ENCODE results near the gene CIITA. TPM values are rescaled to one million over a fixed set of nuclear protein-coding genes. Genes with fewer than 3 reads are reported as not detected.

Gene CIITA
- polyA plus RNA-seq, 1 donor (not counting 4 experiments of a cell fraction or from before 2014, with no cell fraction given) = 0.05 TPM

DNA sequence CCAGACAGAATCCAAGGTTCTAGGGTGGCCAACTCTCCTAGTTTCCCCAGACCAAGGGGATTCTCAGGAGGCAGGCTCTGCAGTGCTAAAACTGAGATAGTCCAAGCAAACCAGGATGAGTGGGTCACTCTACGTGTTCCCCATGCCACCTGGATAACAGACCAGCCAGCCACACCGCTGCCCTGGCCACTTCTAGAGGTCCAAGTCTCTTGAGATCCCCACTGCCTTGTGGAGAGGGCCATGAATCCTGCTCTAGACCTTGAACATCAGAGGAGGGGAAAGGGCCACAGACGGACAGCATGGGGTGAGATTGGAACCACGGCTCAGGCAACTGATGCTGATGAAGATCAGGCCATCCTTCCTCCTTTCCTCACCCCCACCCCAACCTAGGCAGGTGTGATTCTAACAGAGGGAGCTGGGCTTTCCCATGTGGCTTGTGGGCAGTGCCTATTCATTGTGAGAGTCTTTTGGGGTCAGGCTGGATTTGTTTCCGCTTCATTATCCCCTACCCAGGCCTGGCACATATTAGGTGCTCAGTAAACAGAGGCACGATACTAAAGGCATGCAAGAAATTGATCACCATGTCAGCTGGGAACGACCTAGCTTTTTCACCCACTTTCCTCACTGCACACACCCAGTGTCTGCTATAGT, 41.6 kb upstream of the CIITA start:
- no peaks in the 10 kb centered on the region for H3K36me3 ChIP-seq (ENCODE audit: control insufficient read depth in 2 of 2, extremely low read depth in 1 of 2, insufficient read depth in 2 of 2, low read length in 2 of 2)
- H3K79me2 ChIP-seq (ENCODE audit: control insufficient read depth, insufficient read depth, low read length) = no peaks in the 10 kb centered on the region
- dilution Hi-C loops (cut with MboI; ENCODE audit: extremely low pct_ligation_motif_present, low sequenced_read_pairs) = no loop called here

DNA sequence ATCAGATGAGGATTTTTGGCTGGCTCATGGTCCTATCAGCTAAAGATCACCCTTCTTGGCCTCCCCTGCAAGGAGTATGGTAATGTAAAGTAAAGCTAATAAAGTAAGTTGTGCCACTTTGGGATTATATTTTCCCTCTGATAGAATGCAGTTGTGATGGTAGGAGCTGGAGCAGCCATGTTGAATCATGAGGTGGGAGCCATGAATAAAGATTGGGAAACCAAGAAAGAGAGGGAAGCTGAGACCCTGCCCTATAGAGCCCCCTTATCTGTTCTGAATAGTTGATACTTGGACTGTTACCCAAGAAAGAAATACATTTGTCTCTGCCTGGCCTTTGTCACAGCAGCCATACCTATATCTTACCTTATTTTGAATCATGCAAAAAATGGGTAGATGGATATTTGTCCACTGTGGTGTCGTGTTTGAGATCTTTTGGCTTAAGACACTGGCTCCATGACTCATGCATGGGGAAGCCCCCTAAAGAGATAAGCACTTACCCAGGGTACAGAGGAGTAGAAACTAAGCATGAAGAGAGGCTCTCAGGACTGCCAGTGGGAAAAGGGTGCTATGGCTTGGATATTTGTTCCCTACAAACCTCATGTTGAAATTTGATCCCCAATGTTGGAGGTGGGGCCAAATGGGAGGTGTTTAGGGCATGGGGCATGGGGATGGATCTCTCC, 40.7 kb upstream of the CIITA start:
- peaks cover 15% of the 10 kb centered on the region for H3K27me3 ChIP-seq (ENCODE audit: control insufficient read depth, extremely low read depth, insufficient read depth, low read length)
- H3K4me2 ChIP-seq (ENCODE audit: control insufficient read depth, extremely low read depth, insufficient read depth, low read depth, low read length) = no peak overlapping the region
- no peaks in the 10 kb centered on the region for H3K4me1 ChIP-seq (ENCODE audit: control insufficient read depth, extremely low read depth, insufficient read depth, low read length)
- DNase-seq (ENCODE audit: low read depth, low spot score) (no peak), FAIRE-seq (no peak)
- no peak overlapping the region for H3K27ac ChIP-seq (ENCODE audit: control insufficient read depth, insufficient read depth, low read length)
- no peak for TF ChIP-seq EZH2 (IDR thresholded peaks at IDR 0.05; ENCODE audit: low read length)
- TF ChIP-seq, protein P1, sequence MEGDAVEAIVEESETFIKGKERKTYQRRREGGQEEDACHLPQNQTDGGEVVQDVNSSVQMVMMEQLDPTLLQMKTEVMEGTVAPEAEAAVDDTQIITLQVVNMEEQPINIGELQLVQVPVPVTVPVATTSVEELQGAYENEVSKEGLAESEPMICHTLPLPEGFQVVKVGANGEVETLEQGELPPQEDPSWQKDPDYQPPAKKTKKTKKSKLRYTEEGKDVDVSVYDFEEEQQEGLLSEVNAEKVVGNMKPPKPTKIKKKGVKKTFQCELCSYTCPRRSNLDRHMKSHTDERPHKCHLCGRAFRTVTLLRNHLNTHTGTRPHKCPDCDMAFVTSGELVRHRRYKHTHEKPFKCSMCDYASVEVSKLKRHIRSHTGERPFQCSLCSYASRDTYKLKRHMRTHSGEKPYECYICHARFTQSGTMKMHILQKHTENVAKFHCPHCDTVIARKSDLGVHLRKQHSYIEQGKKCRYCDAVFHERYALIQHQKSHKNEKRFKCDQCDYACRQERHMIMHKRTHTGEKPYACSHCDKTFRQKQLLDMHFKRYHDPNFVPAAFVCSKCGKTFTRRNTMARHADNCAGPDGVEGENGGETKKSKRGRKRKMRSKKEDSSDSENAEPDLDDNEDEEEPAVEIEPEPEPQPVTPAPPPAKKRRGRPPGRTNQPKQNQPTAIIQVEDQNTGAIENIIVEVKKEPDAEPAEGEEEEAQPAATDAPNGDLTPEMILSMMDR (optimal IDR thresholded peaks at IDR 0.05 in 1 of 3, IDR thresholded peaks at IDR 0.05 in 1 of 3, conservative IDR thresholded peaks at IDR 0.05 in 1 of 3; ENCODE audit: extremely low read depth in 1 of 3, insufficient read depth in 2 of 3, low read length in 3 of 3) = no peak
- H3K36me3 ChIP-seq (ENCODE audit: control insufficient read depth in 2 of 2, extremely low read depth in 1 of 2, insufficient read depth in 2 of 2, low read length in 2 of 2) = no peaks in the 10 kb centered on the region
- no peaks in the 10 kb centered on the region for H3K9me3 ChIP-seq (ENCODE audit: control insufficient read depth, low read depth, low read length)
- no peak overlapping the region for H3K4me3 ChIP-seq (ENCODE audit: control insufficient read depth in 2 of 3, extremely low read depth in 1 of 3, insufficient read depth in 2 of 3, low read depth in 1 of 3, low read length in 3 of 3)
- H3K9ac ChIP-seq (ENCODE audit: control insufficient read depth, extremely low read depth, insufficient read depth, low read length) = no peak overlapping the region
- dilution Hi-C loops (cut with MboI; ENCODE audit: extremely low pct_ligation_motif_present, low sequenced_read_pairs) = no loop called here
- no peaks in the 10 kb centered on the region for H4K20me1 ChIP-seq (ENCODE audit: control insufficient read depth, extremely low read depth, insufficient read depth, low read length)
- H3K9me1 ChIP-seq (ENCODE audit: control insufficient read depth, extremely low read depth, insufficient read depth, low read length) = no peaks in the 10 kb centered on the region
- H3K79me2 ChIP-seq (ENCODE audit: control insufficient read depth, insufficient read depth, low read length) = no peaks in the 10 kb centered on the region
- no peak overlapping the region for H2AFZ ChIP-seq (ENCODE audit: control insufficient read depth, low read length)

More for the DNA sequence above, 41.6 kb upstream of the CIITA start:
- no peaks in the 10 kb centered on the region for H3K9me3 ChIP-seq (ENCODE audit: control insufficient read depth, low read depth, low read length)
- no peaks in the 10 kb centered on the region for H3K9me1 ChIP-seq (ENCODE audit: control insufficient read depth, extremely low read depth, insufficient read depth, low read length)
- H4K20me1 ChIP-seq (ENCODE audit: control insufficient read depth, extremely low read depth, insufficient read depth, low read length) = no peaks in the 10 kb centered on the region
- H2AFZ ChIP-seq (ENCODE audit: control insufficient read depth, low read length) = no peak overlapping the region
- no peak for TF ChIP-seq EZH2 (IDR thresholded peaks at IDR 0.05; ENCODE audit: low read length)
- TF ChIP-seq, protein P1 (optimal IDR thresholded peaks at IDR 0.05 in 1 of 3, IDR thresholded peaks at IDR 0.05 in 1 of 3, conservative IDR thresholded peaks at IDR 0.05 in 1 of 3; ENCODE audit: extremely low read depth in 1 of 3, insufficient read depth in 2 of 3, low read length in 3 of 3) = no peak
- H3K4me3 ChIP-seq (ENCODE audit: control insufficient read depth in 2 of 3, extremely low read depth in 1 of 3, insufficient read depth in 2 of 3, low read depth in 1 of 3, low read length in 3 of 3) = no peak overlapping the region
- H3K4me1 ChIP-seq (ENCODE audit: control insufficient read depth, extremely low read depth, insufficient read depth, low read length) = no peaks in the 10 kb centered on the region
- DNase-seq (ENCODE audit: low read depth, low spot score) (no peak), FAIRE-seq (no peak)
- H3K27ac ChIP-seq (ENCODE audit: control insufficient read depth, insufficient read depth, low read length) = no peak overlapping the region
- H3K9ac ChIP-seq (ENCODE audit: control insufficient read depth, extremely low read depth, insufficient read depth, low read length) = no peak overlapping the region
- no peak overlapping the region for H3K4me2 ChIP-seq (ENCODE audit: control insufficient read depth, extremely low read depth, insufficient read depth, low read depth, low read length)
- H3K27me3 ChIP-seq (ENCODE audit: control insufficient read depth, extremely low read depth, insufficient read depth, low read length) = peaks cover 8% of the 10 kb centered on the region

Measured in keratinocyte (primary cell).